HG03139 (cell line): ENCODE results near the gene SUGP1.
"Not testable (repeated sequence)": the region's sequence is repeated elsewhere in the genome, so short reads cannot be mapped to it uniquely, and the experiment has no call there.

ENCODE experiments used
- ATAC-seq: cut with Tn5 transposase; IDR thresholded peaks from one replicate; pipeline ENCODE4 v1.9.1; 2021; ENCODE audit not compliant: unreplicated experiment

SUGP1 gene

GRCh38 chr19:19268453-19269385 is 51.6 kb downstream of the SUGP1 start:
- no peak for ATAC-seq

- ATAC-seq, result no peak
Measured at GRCh38 chr19:19267305-19267704, 53.0 kb downstream of the SUGP1 start.

- ATAC-seq, result no peak
Measured at GRCh38 chr19:19263886-19264487, 56.3 kb downstream of the SUGP1 start.

GRCh38 chr19:19262190-19263057 is 57.9 kb downstream of the SUGP1 start:
- no peak for ATAC-seq

- ATAC-seq, result no peak
Measured at GRCh38 chr19:19261350-19262189, 58.7 kb downstream of the SUGP1 start.

GRCh38 chr19:19260417-19261214 is 59.7 kb downstream of the SUGP1 start:
- no peak for ATAC-seq

GRCh38 chr19:19259741-19260140 is 60.6 kb downstream of the SUGP1 start:
- ATAC-seq, result no peak

- no peak for ATAC-seq
Measured at GRCh38 chr19:19258589-19259338, 61.5 kb downstream of the SUGP1 start.

GRCh38 chr19:19257836-19258588 is 62.3 kb downstream of the SUGP1 start:
- no peak for ATAC-seq

GRCh38 chr19:19257137-19257536 is 63.2 kb downstream of the SUGP1 start:
- no peak for ATAC-seq

GRCh38 chr19:19256072-19256969 is 64.0 kb downstream of the SUGP1 start:
- no peak for ATAC-seq

- ATAC-seq, result not testable (repeated sequence)
Measured at GRCh38 chr19:19253409-19253808, 66.9 kb downstream of the SUGP1 start.

- no peak for ATAC-seq
Measured at GRCh38 chr19:19250196-19250801, 70.0 kb downstream of the SUGP1 start.

- ATAC-seq, result no peak
Measured at GRCh38 chr19:19240476-19240875, 79.8 kb downstream of the SUGP1 start.

- ATAC-seq, result no peak
Measured at GRCh38 chr19:19239675-19240074, 80.6 kb downstream of the SUGP1 start.

- no peak for ATAC-seq
Measured at GRCh38 chr19:19238126-19238894, 82.0 kb downstream of the SUGP1 start.
